ENCODE data around the gene NUDT4. TPM values are rescaled to one million over a fixed set of nuclear protein-coding genes. Genes with fewer than 3 reads are reported as not detected.

NUDT4 gene
- total RNA-seq, 2 donors from 2014 or later, result 59.7 to 66.9 TPM

DNA sequence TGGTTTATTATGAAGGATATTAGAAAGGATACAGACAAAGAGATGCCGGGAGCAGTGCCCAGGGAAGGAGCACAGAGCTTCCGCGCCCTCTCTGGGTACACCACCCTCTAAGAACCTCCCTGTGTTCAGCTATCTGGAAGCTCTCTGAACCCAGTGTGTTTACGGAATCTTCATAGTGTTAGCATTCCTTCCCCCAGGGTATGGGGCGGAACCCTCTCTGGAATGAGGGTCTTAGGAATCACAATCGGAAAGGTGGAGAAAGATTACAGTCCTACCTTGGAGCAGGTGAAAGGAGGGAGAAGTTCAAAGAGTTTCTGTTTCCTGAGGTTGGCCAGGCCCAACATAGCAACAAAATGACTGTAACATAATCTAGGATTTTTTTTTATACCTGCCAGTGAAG lies 6.8 kb upstream of the NUDT4 start:
- H3K27me3 ChIP-seq, result no peaks in the 10 kb centered on the region
- peaks cover 2% of the 10 kb centered on the region for H3K4me1 ChIP-seq
- WGBS, 2 donors, result 91 to 95% methylated on average over 6 of the region's 6 CpGs
- ATAC-seq (no peak), DNase-seq (no peak)
- H3K27ac ChIP-seq, result no peak overlapping the region
- TF ChIP-seq POLR2A (IDR thresholded peaks at IDR 0.05), result no peak
- TF ChIP-seq, protein P1, sequence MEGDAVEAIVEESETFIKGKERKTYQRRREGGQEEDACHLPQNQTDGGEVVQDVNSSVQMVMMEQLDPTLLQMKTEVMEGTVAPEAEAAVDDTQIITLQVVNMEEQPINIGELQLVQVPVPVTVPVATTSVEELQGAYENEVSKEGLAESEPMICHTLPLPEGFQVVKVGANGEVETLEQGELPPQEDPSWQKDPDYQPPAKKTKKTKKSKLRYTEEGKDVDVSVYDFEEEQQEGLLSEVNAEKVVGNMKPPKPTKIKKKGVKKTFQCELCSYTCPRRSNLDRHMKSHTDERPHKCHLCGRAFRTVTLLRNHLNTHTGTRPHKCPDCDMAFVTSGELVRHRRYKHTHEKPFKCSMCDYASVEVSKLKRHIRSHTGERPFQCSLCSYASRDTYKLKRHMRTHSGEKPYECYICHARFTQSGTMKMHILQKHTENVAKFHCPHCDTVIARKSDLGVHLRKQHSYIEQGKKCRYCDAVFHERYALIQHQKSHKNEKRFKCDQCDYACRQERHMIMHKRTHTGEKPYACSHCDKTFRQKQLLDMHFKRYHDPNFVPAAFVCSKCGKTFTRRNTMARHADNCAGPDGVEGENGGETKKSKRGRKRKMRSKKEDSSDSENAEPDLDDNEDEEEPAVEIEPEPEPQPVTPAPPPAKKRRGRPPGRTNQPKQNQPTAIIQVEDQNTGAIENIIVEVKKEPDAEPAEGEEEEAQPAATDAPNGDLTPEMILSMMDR (IDR thresholded peaks at IDR 0.05), result no peak
- H3K9me3 ChIP-seq, result no peaks in the 10 kb centered on the region
- H3K36me3 ChIP-seq (replicated peaks in 1 of 2; ENCODE audit: insufficient read depth in 1 of 2, low read depth in 2 of 2), result no peaks in the 10 kb centered on the region
- intact Hi-C loops (cut with DNase I), result no loop called here
- no peak overlapping the region for H3K4me3 ChIP-seq

DNA sequence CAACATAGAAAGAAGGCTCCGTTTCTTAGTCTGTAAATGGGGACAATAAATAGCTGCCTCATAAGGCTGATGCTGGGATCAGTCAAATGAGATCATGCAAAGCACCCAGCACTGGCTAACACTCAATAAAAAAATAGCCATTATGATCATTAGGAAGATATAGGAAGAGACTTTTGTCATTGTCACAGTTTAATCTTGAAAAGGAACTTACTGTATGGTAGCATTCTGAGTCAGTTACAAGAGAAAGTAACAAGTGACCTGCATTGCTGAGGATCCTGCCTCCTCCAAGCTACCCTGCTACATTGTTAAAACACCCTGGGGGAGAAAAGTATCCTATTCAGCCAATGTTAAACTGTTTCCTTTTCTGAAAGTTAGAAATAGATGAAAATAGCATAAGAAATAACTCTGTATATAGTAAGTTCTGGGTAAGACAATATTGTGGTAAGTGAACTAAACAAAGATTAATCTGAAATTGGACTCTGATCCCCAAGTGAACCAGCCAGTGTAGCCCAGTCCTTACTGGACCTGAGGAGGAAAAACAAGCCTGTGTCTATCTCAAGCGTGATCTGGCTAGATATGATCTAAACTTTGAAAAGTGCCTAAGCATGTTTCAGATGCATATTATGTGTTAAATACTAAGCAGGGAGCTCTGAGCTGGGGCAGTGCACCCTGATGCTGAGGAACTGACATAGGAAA lies 3.6 kb upstream of the NUDT4 start:
- TF ChIP-seq, protein P1 (IDR thresholded peaks at IDR 0.05), result no peak
- no peak for TF ChIP-seq POLR2A (IDR thresholded peaks at IDR 0.05)
- Histone ChIP-seq H3K36me3 (replicated peaks in 1 of 2; ENCODE audit: insufficient read depth in 1 of 2, low read depth in 2 of 2) (no peaks in the 10 kb centered on the region), H3K27me3 (no peaks in the 10 kb centered on the region), H3K9me3 (no peaks in the 10 kb centered on the region), H3K4me1 (peaks cover 17% of the 10 kb centered on the region), H3K4me3 (no peak overlapping the region), H3K27ac (no peak overlapping the region)
- DNase-seq, result no peak
- 63 to 79% methylated on average over 2 of the region's 2 CpGs for WGBS, 2 donors
- intact Hi-C loops (cut with DNase I), result no loop called here
- ATAC-seq, result no peak

DNA sequence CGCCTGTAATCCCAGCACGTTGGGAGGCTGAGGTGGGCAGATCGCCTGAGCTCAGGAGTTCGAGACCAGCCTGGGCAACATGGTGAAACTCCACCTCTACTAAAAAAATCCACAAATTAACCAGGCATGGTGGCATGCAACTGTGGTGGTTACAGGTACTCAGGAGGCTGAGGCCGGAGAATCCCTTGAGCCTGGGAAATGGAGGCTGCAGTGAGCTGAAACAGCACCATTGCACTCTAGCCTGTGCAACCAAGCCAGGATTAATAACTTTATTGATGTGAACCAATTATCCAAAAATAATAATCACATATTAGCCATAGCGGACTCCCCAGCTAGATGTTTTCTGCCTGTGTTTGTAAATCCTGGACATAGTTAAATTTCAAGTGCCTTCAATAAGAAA lies 1.8 kb upstream of the NUDT4 start:
- H3K4me3 ChIP-seq, result no peak overlapping the region
- WGBS, 2 donors, result 93 to 95% methylated on average over 6 of the region's 6 CpGs
- peaks cover 29% of the 10 kb centered on the region for H3K4me1 ChIP-seq
- H3K36me3 ChIP-seq (replicated peaks in 1 of 2; ENCODE audit: insufficient read depth in 1 of 2, low read depth in 2 of 2), result no peaks in the 10 kb centered on the region
- H3K9me3 ChIP-seq, result no peaks in the 10 kb centered on the region
- ATAC-seq (no peak), DNase-seq (no peak)
- intact Hi-C loops (cut with DNase I), result no loop called here
- H3K27ac ChIP-seq, result peak overlapping the region in 2 of 4 donors; percentile 95 to 96
- no peaks in the 10 kb centered on the region for H3K27me3 ChIP-seq
- no peak for TF ChIP-seq POLR2A (IDR thresholded peaks at IDR 0.05)
- TF ChIP-seq, protein P1 (IDR thresholded peaks at IDR 0.05), result no peak

DNA sequence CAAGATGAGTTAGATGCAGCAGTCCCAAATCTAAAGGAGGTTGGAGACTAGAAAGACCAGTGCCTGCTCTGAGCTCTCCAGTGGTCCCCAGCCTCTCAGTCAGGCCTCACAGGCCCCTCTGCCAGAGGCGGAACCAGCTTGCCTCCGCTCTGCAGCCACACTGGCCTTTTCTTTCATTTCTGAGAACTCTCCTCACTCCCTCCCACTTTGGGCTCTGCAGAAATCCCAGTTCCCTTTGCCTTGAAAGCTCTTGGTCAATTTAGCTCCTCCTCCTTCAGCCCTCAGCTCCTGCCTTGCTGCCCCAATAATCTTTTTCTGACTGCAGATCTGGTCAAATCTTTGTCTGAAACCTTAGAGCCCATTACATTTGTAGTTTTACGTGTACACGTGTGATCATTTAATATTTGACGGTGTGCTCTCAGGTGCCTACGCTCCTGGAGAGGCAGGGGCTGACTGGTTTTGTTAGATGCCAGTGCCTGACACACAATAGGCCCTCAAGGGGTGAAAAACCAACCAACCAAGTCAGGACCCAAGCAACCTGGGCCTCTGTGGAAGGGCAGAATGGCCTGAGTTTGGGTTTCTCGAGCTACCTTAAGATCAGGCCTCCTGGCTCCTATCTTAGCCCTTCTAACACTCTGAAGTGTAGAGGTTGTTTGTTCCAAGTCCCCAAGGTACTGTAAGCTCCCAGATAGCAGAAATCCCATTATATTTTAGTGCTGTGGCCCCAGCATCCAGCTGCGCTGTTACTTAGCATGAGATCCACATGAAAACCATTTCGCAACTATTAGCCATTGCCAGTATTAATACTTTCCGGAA lies 1.1 kb upstream of the NUDT4 start:
- no peak for ATAC-seq
- DNase-seq, result peak in 2 of 4 donors; percentile 19 to 36
- 80 to 88% methylated on average over 9 to 10 of the region's 10 CpGs for WGBS, 2 donors
- Histone ChIP-seq H3K36me3 (replicated peaks in 1 of 2; ENCODE audit: insufficient read depth in 1 of 2, low read depth in 2 of 2) (no peaks in the 10 kb centered on the region), H3K9me3 (no peaks in the 10 kb centered on the region), H3K4me3 (no peak overlapping the region), H3K4me1 (peaks cover 35% of the 10 kb centered on the region), H3K27me3 (no peaks in the 10 kb centered on the region), H3K27ac (peak overlapping the region in 3 of 4 donors; percentile 19 to 96 (median 95))
- intact Hi-C loops (cut with DNase I), result no loop called here
- TF ChIP-seq, protein P1 (IDR thresholded peaks at IDR 0.05), result no peak
- TF ChIP-seq POLR2A (IDR thresholded peaks at IDR 0.05), result peak in 1 of 3 donors; percentile 22
